Measurements from ENCODE around the gene HPS3. TPM values are rescaled to one million over a fixed set of nuclear protein-coding genes. Genes with fewer than 3 reads are reported as not detected.

HPS3 gene
- polyA plus RNA-seq, 1 of the 3 experiments (the other 2 are of a cell fraction): 9.4 TPM

GRCh38 chr3:149170672-149171071, 41.2 kb downstream of the HPS3 start:
- Histone ChIP-seq H3K4me2 (no peak overlapping the region), H3K4me1 (ENCODE audit: control insufficient read depth in 1 of 2, insufficient read depth in 2 of 2, low read depth in 1 of 2, low read length in 1 of 2) (no peaks in the 10 kb centered on the region; a peak in 1 of 4 replicates), H3K79me2 (ENCODE audit: insufficient read depth) (no peaks in the 10 kb centered on the region), H3K9me3 (no peaks in the 10 kb centered on the region), H3K27ac (ENCODE audit: low read depth in 2 of 2, low read length in 1 of 2) (no peak overlapping the region), H3K9me2 (no peaks in the 10 kb centered on the region), H3K27me3 (ENCODE audit: insufficient read depth) (no peaks in the 10 kb centered on the region), H3K9ac (no peak overlapping the region), H4K20me1 (ENCODE audit: insufficient read depth) (no peaks in the 10 kb centered on the region), H3F3A (replicated peaks; ENCODE audit: insufficient read depth) (no peaks in the 10 kb centered on the region), H3K36me3 (replicated peaks in 1 of 2; ENCODE audit: control insufficient read depth in 1 of 2, insufficient read depth in 2 of 2, low read length in 1 of 2) (peaks cover 65 to 67% of the 10 kb centered on the region in 2 experiments), H2AFZ (ENCODE audit: low read depth) (no peak overlapping the region), H3K4me3 (ENCODE audit: low read depth in 2 of 2, low read length in 1 of 2) (no peak overlapping the region)
- over 99% methylated on average over 7 of the region's 7 CpGs for WGBS (ENCODE audit: low lambda C conversion rate)
- CTCF ChIA-PET: no interaction called here
- no peak for DNase-seq
- TF ChIP-seq POLR2AphosphoS5 (IDR thresholded peaks at IDR 0.05; ENCODE audit: low read depth, low read length) (no peak), MAX (IDR thresholded peaks at IDR 0.05; ENCODE audit: low read depth) (no peak), CHD2 (IDR thresholded peaks at IDR 0.05; ENCODE audit: low read length, partially characterized antibody) (no peak), EZH2phosphoT487 (IDR thresholded peaks at IDR 0.05; ENCODE audit: borderline replicate concordance, low read depth) (no peak), PBX3 (IDR thresholded peaks at IDR 0.05) (no peak), MXI1 (IDR thresholded peaks at IDR 0.05; ENCODE audit: low read depth, low read length) (no peak), FOSL2 (IDR thresholded peaks at IDR 0.05; ENCODE audit: borderline replicate concordance, low read depth) (no peak), SMC3 (IDR thresholded peaks at IDR 0.05; ENCODE audit: low read depth, low read length) (no peak), GATA2 (CRISPR knock-in tag; IDR thresholded peaks at IDR 0.05) (no peak), TAF1 (IDR thresholded peaks at IDR 0.05; ENCODE audit: borderline replicate concordance, low read depth, low read length) (no peak), IRF3 (IDR thresholded peaks at IDR 0.05; ENCODE audit: low read depth, low read length) (no peak)
- POLR2A ChIA-PET: no interaction called here

GRCh38 chr3:149174901-149175300, 45.5 kb downstream of the HPS3 start:
- Histone ChIP-seq H3K27me3 (ENCODE audit: insufficient read depth) (no peaks in the 10 kb centered on the region), H3K79me2 (ENCODE audit: insufficient read depth) (no peaks in the 10 kb centered on the region), H3K4me2 (no peak overlapping the region), H3K9me3 (no peaks in the 10 kb centered on the region; the same call in 1 of the 2 replicates), H4K20me1 (ENCODE audit: insufficient read depth) (no peaks in the 10 kb centered on the region), H2AFZ (ENCODE audit: low read depth) (no peak overlapping the region), H3K27ac (ENCODE audit: low read depth in 2 of 2, low read length in 1 of 2) (no peak overlapping the region), H3K4me3 (ENCODE audit: low read depth in 2 of 2, low read length in 1 of 2) (no peak overlapping the region), H3K9me2 (no peaks in the 10 kb centered on the region), H3K4me1 (ENCODE audit: control insufficient read depth in 1 of 2, insufficient read depth in 2 of 2, low read depth in 1 of 2, low read length in 1 of 2) (peaks cover 0 to 9% of the 10 kb centered on the region in 2 experiments; a peak in 1 of 4 replicates), H3K9ac (no peak overlapping the region), H3K36me3 (replicated peaks in 1 of 2; ENCODE audit: control insufficient read depth in 1 of 2, insufficient read depth in 2 of 2, low read length in 1 of 2) (peaks cover 39 to 52% of the 10 kb centered on the region in 2 experiments), H3F3A (replicated peaks; ENCODE audit: insufficient read depth) (peaks cover 4% of the 10 kb centered on the region)
- 89% methylated on average over 3 of the region's 3 CpGs for WGBS (ENCODE audit: low lambda C conversion rate)
- ChIA-PET CTCF (no interaction called here), POLR2A (no interaction called here)
- TF ChIP-seq JUND (IDR thresholded peaks at IDR 0.05): no peak
- no peak for TF ChIP-seq EP300 (IDR thresholded peaks at IDR 0.05; ENCODE audit: borderline replicate concordance in 1 of 2, low read depth in 1 of 2, low read length in 1 of 2)
- no peak for TF ChIP-seq MEF2A (IDR thresholded peaks at IDR 0.05; ENCODE audit: borderline replicate concordance, low read depth)
- no peak for TF ChIP-seq FOSL2 (IDR thresholded peaks at IDR 0.05; ENCODE audit: borderline replicate concordance, low read depth)
- no peak for TF ChIP-seq TCF12 (IDR thresholded peaks at IDR 0.05)
- TF ChIP-seq GATA2 (CRISPR knock-in tag; IDR thresholded peaks at IDR 0.05): no peak
- no peak for TF ChIP-seq TAF1 (IDR thresholded peaks at IDR 0.05; ENCODE audit: borderline replicate concordance, low read depth, low read length)
- TF ChIP-seq USF2 (IDR thresholded peaks at IDR 0.05; ENCODE audit: borderline replicate concordance, low read depth, low read length): no peak
- no peak for TF ChIP-seq SIN3A (IDR thresholded peaks at IDR 0.05; ENCODE audit: borderline replicate concordance, low read depth, low read length)
- no peak for TF ChIP-seq RAD21 (IDR thresholded peaks at IDR 0.05; ENCODE audit: low read length)
- TF ChIP-seq FOXM1 (IDR thresholded peaks at IDR 0.05; ENCODE audit: low read depth): no peak
- TF ChIP-seq NRF1 (IDR thresholded peaks at IDR 0.05; ENCODE audit: low read depth, low read length): no peak
- no peak for TF ChIP-seq USF1 (IDR thresholded peaks at IDR 0.05; ENCODE audit: borderline replicate concordance, low read depth)
- no peak for TF ChIP-seq MAX (IDR thresholded peaks at IDR 0.05; ENCODE audit: low read depth)
- no peak for TF ChIP-seq CHD2 (IDR thresholded peaks at IDR 0.05; ENCODE audit: low read length, partially characterized antibody)
- no peak for TF ChIP-seq NFIC (IDR thresholded peaks at IDR 0.05; ENCODE audit: borderline replicate concordance)
- TF ChIP-seq PBX3 (IDR thresholded peaks at IDR 0.05): no peak
- DNase-seq: no peak

Data from SK-N-SH (cell line).